IPS-11a (cell line): ENCODE data around the gene ADH1B.
"Not testable (repeated sequence)": the region's sequence is repeated elsewhere in the genome, so short reads cannot be mapped to it uniquely, and the experiment has no call there.

Source experiments
- H3K4me3 ChIP-seq: one replicate; pipeline ENCODE4 v1.5.1; 2013; ENCODE audit warnings: low read depth, low read length, control low read depth

ADH1B gene

GRCh38 chr4:99324979-99325378 lies 3.8 kb upstream of the ADH1B start:
- no peak overlapping the region for H3K4me3 ChIP-seq

- no peak overlapping the region for H3K4me3 ChIP-seq
Observed at GRCh38 chr4:99324361-99324760, 3.2 kb upstream of the ADH1B start.

DNA sequence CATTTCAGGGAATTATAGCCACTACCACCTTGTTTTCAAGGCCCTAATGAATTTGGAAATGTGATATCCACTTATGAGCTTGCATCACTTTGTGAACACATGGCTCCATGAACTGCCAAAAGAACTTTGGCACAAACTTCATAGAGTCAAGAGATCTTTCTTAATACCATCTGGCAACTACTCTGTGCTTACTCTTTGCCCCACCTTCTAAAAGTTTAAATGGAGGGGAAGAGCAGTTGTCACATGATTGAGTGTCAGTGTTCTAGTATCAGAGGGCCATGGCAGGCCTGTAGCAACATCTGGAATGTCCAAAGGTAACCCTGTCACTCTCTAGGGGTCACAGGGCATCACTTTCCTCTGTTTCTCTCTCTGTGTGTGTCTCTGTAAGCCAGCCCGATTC lies 2.6 kb upstream of the ADH1B start:
- H3K4me3 ChIP-seq, result no peak overlapping the region

DNA sequence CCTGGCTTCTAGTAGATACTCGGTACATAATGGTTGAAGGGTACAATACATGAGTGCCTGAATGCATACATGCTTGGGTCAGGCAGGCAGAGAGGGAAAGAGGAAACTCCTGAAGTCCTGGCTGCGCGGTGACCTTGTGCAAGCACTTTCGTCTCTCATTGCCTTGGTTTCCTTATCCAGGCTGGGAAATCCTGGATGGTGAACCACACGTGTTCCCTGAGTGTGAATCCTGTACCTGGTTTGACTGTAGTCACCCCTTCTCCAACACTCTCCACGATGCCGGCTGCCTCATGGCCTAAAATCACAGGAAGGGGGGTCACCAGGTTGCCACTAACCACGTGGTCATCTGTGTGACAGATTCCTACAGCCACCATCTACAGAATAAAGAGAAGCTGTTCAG lies 3.4 kb downstream of the ADH1B start:
- H3K4me3 ChIP-seq, result not testable (repeated sequence)

GRCh38 chr4:99317354-99317753 lies 3.8 kb downstream of the ADH1B start:
- no peak overlapping the region for H3K4me3 ChIP-seq

GRCh38 chr4:99315839-99316238 lies 5.4 kb downstream of the ADH1B start:
- H3K4me3 ChIP-seq, result no peak overlapping the region

GRCh38 chr4:99314211-99314610 lies 7.0 kb downstream of the ADH1B start:
- H3K4me3 ChIP-seq, result no peak overlapping the region

DNA sequence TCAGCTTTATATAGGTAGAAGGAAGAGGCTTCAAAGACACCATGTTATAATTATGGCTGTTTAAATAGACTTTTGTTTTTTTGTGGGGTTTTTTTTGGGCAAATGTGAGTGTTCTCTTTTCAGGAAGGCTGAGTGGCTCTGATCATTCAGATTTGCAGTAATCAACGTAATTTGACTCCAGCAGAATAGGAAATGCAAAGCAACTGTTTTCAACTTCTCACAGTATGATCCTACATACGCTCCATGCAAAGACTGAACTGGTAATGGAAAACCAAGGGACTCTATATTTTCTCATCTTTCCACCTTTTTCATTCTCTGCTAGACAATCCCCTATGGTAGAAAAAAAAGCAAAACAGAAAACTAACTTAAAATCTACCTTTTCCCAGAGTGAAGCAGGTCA lies 10.8 kb downstream of the ADH1B start:
- no peak overlapping the region for H3K4me3 ChIP-seq

- H3K4me3 ChIP-seq, result no peak overlapping the region
Observed at GRCh38 chr4:99305638-99306400, 15.4 kb downstream of the ADH1B start.

DNA sequence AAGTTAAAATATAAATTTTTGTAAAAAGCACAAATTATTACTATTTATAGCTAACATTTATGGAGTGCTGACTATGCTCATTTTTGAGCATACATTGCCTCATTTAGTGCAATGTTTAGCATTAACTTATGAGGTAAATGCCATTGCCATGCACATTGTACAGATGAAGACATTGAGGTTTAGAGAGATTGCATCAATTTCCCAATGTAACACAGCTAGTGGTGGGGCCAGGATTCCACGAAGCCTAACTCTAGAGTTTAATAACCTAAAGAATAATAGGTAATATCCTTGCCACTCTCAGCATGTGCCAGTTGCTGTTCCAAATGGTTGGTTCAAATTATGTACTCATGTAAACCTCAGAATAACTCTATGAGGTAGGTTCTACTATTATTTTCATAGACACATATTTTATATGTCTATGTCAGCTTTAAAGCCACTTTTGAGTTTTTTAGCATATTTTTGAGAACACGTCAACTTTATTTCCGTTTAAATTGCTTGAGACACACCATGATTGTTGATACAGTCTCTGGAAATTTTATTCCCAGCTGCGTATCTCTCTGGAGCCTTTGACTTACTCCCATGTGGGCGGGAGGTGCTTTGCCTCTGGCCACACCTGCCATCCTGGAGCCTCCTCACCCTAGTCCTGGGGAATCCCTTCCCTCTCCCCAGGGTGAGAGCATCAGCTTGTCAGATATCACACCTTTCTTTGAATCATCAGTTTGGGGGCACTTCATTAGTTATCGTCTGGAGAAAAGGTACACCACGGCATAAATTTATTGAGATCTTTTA lies 19.6 kb downstream of the ADH1B start:
- no peak overlapping the region for H3K4me3 ChIP-seq

- no peak overlapping the region for H3K4me3 ChIP-seq
Observed at GRCh38 chr4:99300934-99301333, 20.3 kb downstream of the ADH1B start.

DNA sequence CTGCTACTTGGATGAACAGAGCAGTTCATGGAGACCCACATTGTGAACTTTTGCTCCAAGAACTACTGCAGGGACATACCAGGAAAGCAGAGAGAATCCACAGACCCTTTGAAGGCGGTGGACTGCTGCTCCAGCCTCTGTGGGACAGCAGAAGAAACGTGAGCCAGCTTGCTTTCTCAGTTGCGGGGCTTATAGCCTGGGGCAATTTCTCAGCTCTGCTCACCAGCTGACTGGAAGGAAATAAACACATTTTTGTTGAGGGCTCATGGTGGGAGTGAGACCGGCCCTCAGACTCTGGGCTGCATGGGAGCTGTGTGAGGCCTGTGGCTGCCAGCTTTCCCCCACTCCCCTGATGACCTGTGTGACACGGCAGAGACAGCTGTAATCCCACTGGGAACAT lies 27.8 kb downstream of the ADH1B start:
- H3K4me3 ChIP-seq, result no peak overlapping the region

GRCh38 chr4:99290848-99291786 lies 30.1 kb downstream of the ADH1B start, which contains the start of gene ADH1A:
Gene ADH1A (minus strand): TSS chr4:99290985. CDS start chr4:99290914, 71 bp downstream.
- no peak within 1 kb of the TSS for H3K4me3 ChIP-seq

DNA sequence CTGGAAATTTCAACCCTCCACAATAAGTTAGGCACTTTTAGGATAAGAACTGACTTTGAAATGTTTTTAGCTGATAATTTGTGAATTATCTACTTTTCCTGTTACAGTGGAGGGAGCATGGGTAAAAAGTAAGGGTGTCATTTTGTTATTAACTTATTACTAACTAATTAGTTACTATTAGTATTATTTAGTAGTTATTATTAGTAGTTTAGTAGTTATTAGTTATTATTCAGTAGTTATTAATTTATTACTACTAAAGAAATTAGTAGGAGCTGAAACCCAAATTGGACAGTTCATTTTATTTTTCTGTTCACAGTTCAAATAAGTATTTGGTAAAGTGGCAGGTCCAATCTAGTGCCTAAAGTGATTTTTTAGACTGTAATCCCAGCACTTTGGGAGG lies 35.8 kb downstream of the ADH1B start:
- no peak overlapping the region for H3K4me3 ChIP-seq

DNA sequence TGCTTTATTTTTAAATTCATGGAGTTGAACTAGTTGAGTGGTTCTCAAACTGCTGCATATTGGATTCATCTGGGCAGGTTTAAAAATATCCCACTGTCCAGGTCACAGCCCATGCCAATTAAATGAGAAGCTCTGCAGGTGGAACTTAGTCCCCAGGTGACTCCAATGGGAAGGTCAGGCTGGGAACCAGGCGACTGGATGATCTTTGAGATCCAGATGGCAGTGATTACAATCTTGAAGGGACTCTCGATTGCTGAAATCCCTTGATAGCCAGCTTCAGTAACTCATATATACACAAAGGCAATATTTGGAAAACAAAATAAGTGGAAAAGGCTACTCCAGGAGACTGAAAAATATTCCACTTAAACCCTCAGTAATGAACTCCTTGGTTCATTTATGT lies 38.5 kb downstream of the ADH1B start:
- no peak overlapping the region for H3K4me3 ChIP-seq

- H3K4me3 ChIP-seq, result no peak overlapping the region
Observed at GRCh38 chr4:99281261-99281660, 39.9 kb downstream of the ADH1B start.

- H3K4me3 ChIP-seq, result no peak overlapping the region
Observed at GRCh38 chr4:99276417-99276816, 44.8 kb downstream of the ADH1B start.

DNA sequence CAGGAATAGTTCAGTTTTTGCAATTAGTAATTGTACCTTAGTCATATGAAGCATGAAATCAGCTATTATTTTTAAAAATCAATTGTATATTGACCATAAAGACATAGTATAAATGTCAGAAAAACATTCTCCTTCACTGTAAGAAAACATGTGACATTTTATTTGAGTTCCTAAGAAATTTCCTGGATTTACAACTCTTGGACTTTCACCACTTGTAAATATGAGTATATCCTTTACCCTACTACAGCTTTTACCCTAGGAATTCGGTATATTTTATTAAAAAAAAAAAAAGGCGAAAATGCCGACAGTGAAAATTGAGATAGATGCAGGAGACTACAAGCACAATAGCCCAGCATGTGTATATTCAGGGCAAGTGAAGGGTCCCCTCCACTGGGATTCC lies 45.3 kb downstream of the ADH1B start:
- no peak overlapping the region for H3K4me3 ChIP-seq

DNA sequence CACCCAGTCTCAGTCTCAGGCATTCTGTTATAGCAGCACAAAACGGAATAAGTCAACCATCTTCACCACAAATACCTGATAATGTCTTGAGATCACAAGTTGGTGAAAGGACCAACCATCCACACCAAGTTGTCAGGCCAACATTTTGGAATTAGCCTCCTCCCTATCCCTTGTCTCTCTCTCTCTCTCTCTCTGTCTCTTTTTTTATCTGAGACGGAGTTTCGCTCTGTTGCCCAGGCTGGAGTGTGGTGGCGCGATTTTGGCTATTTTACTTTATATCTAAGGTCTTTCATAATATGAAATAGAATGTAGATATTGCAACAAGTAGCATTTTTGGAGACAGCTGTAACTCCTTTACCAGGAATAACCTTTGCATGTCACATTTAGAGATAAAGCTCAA lies 46.2 kb downstream of the ADH1B start:
- H3K4me3 ChIP-seq, result no peak overlapping the region

DNA sequence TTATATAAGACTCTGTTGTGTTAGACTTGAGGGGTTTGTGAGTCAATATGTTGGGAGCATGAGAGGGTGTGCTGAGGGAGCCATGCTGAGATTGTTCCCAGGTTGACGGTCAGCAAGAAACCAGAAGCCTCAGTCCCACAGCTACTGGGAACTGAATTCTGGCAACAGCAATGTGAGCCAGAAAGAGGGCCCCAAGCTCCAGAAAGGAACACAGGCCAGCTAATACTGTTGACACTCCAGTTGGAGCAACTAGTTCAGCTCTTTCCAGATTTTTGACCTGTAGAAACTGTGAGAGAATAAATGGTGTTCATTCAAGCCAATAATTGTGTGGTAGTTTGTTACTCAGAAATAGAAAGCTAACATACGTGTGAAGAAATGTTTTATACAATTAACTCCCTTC lies 47.5 kb downstream of the ADH1B start:
- H3K4me3 ChIP-seq, result no peak overlapping the region

DNA sequence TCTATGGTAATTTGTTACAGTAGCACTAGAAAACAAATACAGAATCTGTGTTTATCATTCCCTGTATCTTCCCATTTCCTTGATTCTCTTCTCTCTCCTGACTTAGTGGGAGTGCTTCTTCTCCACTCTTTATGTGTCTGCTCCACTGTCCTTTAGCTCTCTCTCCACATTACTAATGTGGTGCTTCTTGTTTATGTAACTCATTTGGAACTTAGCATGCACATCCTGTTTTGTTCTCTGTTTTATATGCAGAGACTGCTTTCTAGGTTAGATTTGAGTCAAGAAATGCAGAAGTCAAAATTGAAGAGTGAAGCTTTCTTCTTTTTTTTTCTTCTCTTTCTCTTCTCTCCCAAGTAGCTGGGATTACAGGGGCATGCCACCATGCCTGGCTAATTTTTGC lies 56.3 kb downstream of the ADH1B start:
- H3K4me3 ChIP-seq, result no peak overlapping the region
